Activated CD4-positive, CD25-positive, alpha-beta regulatory T cell treated with anti-CD3 and anti-CD28 coated beads, Interleukin-2, amount 50 U/mL, for 16 hours (primary cell): Measurements from ENCODE around the gene DNMT1.

ENCODE experiments used
- DNase-seq: peaks from one replicate; pipeline ENCODE4 v3.0.0-alpha.2; 2020; ENCODE audit warnings: low read depth, low spot score

DNMT1 gene

GRCh38 chr19:10141479-10141878 is 53.3 kb downstream of the DNMT1 start:
- DNase-seq, result no peak

- no peak for DNase-seq
Measured at GRCh38 chr19:10139952-10140351, 54.8 kb downstream of the DNMT1 start.

GRCh38 chr19:10138879-10139795 is 55.6 kb downstream of the DNMT1 start:
- DNase-seq, result no peak

- DNase-seq, result no peak
Measured at GRCh38 chr19:10137751-10138682, 56.7 kb downstream of the DNMT1 start.

GRCh38 chr19:10136936-10137335 is 57.8 kb downstream of the DNMT1 start:
- no peak for DNase-seq

- DNase-seq, result no peak
Measured at GRCh38 chr19:10135551-10136334, 59.0 kb downstream of the DNMT1 start.

- DNase-seq, result no peak
Measured at GRCh38 chr19:10134040-10134439, 60.7 kb downstream of the DNMT1 start.

GRCh38 chr19:10133596-10133995 is 61.2 kb downstream of the DNMT1 start:
- DNase-seq, result no peak

GRCh38 chr19:10132905-10133304 is 61.8 kb downstream of the DNMT1 start:
- no peak for DNase-seq

- no peak for DNase-seq
Measured at GRCh38 chr19:10126213-10126639, 68.5 kb downstream of the DNMT1 start.

GRCh38 chr19:10124429-10124828 is 70.3 kb downstream of the DNMT1 start:
- DNase-seq, result no peak

- DNase-seq, result no peak
Measured at GRCh38 chr19:10122045-10122444, 72.7 kb downstream of the DNMT1 start.

GRCh38 chr19:10120538-10121189 is 74.1 kb downstream of the DNMT1 start:
- no peak for DNase-seq

GRCh38 chr19:10118960-10119359 is 75.8 kb downstream of the DNMT1 start:
- no peak for DNase-seq

- no peak for DNase-seq
Measured at GRCh38 chr19:10116866-10117616, 77.7 kb downstream of the DNMT1 start.

GRCh38 chr19:10116085-10116865 is 78.5 kb downstream of the DNMT1 start:
- DNase-seq, result no peak

GRCh38 chr19:10115392-10116084 is 79.2 kb downstream of the DNMT1 start:
- no peak for DNase-seq

GRCh38 chr19:10114651-10115391 is 79.9 kb downstream of the DNMT1 start:
- no peak for DNase-seq
